CD4-positive, alpha-beta T cell treated with Interleukin-6 at 100 ng/mL for 8 hours (primary cell): ENCODE data around the gene SRP9.

Source experiments
- DNase-seq: peaks from one replicate; pipeline ENCODE4 v3.0.0-alpha.2; 2020; ENCODE audit warnings: mixed read lengths, low spot score

SRP9 gene, protein sequence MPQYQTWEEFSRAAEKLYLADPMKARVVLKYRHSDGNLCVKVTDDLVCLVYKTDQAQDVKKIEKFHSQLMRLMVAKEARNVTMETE

DNA sequence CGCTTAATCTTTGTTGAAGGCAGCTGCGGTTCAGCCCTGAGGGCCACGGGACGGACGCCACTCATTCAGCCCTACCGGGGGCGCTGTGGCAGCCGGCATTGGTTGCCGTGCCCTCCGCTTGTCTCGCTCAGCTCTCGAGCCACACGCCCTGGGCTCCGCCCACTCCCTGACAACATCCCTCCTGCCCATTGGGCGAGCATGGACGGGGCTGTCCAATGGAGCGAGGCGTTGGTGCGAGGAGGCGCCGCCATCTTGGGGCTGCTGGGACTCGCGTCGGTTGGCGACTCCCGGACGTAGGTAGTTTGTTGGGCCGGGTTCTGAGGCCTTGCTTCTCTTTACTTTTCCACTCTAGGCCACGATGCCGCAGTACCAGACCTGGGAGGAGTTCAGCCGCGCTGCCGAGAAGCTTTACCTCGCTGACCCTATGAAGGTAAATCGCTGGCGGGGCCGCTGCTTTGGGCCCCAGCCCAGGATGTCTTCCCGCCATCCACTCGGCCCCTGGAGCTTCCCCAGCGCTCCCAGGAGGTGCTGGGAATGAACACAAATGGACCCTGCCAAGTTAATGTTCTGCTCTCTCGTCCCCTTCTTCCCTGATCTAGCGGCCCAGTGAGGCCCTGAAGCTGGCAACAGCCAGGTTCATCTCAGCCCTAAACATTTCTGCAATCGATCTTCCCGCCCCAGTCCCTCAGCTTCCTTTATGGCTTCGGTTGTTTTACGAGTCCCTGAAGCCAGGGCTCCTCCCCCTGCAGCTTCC lies at the start of gene SRP9:
Gene SRP9, plus strand, starts transcription at position 244 of the 754 bp plus-strand sequence. Its CDS starts 115 bp downstream, at position 359.
- peak; percentile 99 for DNase-seq

DNA sequence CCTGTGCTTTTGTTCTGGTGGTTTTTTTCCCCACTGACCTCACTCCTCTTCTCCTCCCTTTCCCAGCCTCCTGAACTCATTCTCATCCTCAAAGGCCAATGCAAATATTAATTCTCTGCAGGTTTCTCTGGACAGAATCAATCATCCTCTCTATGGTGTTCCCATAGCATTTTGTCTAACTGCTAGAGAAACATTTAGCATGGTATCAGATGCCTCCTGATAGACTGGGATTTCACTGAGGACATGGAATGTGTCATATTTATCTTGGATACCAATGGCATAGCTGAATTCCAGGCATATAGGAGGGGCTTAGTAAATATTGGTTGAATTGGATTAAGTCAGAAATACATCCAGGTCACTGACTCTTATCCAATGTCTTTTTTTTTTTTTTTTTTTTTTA lies 46.1 kb upstream of the SRP9 start:
- no peak for DNase-seq

DNA sequence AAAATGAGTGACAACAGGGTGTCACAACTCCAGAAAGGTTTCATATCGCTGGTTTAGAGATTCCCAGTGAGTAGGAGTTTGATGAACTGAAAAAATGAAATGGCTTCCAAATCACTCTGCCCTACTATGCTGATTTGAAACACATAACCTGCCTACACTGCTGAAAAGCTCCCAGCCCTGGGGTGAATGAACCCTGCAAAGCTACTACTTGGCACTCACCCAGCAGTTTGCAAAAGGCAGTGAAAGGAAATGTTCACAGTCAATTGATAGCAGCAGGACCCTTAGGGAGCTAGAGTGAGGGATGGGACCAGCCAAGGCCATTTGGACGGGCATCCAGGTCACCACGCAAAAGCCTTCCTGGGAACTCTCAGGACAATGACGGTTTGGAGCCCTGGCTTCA lies 44.4 kb upstream of the SRP9 start:
- no peak for DNase-seq

DNA sequence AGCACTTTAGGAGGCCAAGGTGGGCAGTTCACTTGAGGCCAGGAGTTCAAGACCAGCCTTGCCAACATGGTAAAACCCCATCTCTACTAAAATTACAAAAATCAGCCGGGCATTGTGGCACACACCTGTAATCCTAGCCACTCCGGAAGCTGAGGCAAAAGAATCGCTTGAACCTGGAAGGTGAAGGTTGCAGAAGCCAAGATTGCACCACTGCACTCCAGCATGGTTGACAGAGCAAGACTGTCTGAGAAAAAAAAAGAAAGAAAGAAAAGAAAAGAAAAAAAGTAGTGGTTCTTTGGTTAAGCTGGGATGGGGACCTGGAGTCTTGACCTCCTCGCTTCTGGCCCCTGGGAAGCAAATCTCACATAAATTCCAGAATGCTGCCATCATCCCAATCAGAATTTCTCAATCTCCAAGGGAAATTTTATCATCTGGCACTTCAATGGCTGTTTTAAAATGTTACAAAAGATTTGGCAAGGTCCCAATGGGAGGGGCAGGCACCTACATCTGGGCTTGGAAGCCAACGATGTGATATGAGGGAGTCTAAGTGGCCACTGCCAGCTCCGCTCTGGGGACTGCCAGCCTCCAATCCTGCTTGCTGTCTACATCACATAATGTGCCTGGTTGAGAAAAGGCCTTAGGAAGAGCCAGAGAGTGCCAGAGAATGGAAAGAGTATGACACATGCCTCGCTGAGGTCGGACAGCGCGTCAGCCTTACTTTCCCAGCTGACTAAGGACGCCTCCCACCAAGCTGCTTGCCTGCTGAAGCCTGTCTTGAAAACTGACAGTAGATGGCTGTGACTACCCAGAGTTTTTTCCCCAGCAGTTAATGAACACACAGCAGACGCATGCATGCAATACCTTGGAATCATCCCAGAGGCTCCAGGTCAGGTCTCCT lies 42.1 kb upstream of the SRP9 start:
- DNase-seq = no peak

DNA sequence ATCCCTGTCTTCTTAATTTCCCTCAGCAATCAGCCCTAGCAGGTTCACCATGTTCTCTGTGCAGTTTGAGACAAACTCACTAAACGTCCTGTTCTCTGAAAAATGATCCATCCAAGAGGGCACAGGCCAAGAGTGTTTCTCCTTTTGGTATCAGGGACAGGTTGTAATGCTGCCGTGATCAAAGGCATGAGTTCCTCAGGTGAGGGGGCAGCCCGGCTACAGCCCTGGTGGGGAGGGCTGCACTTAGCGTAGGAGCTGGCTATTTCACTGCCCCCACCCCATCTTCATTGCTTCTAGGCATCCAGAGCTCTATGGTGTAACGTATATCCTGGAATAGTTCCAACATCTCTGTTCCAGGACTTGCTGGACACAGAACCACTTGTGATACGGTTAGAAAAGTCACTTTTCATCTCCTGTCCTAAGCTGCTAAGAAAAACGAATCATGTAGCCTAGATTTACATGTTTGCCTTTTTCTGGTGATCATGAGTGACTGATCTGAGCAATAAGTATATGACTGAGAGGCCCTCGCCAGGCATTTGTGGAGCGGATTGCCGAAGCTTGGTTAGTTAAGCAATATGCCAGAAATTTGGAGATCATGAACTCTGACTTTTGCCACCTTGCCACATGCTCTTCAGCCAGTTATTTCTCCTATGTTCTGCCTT lies 41.1 kb upstream of the SRP9 start:
- no peak for DNase-seq

DNA sequence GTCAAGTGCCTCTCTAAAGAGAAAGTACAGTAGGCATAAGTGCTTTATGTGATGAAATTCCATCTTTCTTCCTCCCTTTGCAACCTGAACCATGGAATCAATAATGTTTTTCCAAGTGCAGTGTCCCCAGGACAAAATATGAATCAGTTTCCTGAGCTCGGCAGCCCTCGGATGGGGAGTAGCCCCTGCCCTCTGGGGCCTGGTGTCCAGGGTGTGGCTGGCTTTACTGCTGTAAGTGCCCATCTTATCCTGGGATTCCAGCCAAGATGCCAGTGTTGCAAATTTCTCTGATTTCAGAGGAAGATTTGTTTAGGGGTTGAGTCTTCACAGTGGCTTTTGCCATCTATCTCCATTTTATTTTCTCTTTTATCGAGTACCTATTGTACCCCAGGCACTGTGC lies 40.5 kb upstream of the SRP9 start:
- no peak for DNase-seq

DNA sequence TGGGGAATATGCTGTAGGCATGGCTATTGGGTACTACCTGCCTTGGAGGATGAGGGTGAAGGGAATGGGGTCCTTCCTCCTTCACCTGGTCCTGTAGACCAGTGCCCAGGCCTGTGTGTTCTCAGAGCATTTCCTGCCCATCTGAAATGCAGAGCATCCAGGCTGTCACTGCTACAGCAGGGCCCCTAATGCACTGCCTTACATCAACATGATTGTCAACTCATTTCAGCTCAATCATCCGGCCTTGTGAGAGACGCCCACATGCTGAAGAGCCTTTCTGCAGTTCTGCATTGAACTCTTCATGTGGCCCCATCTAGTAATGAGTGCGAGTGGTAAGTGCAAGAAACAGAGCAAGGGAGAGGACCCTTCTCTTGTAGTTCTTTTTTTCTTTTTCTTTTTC lies 39.8 kb upstream of the SRP9 start:
- no peak for DNase-seq

DNA sequence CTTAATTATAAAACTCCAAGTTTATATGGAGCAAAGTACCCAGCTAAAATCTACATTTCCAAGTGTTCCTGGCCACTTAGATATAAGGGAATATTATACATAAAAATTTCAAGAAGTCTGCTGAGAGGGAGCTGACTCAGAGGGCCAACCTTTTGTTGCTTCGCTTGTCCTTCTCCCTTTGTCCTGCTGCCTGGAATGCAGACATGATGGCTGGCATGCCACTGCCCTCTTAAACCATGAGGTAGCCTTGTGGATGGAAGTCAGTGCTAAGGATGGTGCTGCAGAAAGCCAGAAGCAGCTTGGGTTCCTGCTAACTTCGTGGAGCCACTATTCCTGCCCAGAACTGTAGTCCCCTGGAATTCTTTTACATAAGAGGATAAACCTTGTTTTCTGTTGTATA lies 38.9 kb upstream of the SRP9 start:
- no peak for DNase-seq

DNA sequence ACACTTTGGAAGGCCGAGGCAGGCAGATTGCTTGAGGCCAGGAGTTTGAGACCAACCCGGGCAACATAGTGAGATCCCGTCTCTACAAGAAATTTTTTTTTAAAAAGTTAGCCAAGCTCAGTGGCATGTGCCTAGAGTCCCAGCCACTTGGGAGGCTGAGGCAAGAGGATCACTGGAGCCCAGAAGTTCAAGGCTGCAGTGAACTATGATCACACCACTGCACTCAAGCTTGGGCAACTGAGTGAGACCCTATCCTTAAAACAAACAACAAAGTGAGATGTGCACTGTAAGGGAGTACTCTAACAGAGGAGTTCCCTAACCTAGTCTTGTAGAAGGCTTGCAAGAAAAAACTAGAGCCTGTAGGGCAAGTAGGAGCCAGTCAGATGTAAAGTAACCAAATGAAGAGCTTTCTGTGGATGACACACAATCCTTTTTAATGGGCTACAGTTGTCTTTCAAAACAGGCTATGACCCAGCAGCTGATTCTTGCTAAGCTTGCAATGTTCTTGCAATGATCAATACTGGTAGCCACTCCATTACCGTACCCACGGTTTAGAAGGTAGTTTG lies 38.0 kb upstream of the SRP9 start:
- DNase-seq = no peak

DNA sequence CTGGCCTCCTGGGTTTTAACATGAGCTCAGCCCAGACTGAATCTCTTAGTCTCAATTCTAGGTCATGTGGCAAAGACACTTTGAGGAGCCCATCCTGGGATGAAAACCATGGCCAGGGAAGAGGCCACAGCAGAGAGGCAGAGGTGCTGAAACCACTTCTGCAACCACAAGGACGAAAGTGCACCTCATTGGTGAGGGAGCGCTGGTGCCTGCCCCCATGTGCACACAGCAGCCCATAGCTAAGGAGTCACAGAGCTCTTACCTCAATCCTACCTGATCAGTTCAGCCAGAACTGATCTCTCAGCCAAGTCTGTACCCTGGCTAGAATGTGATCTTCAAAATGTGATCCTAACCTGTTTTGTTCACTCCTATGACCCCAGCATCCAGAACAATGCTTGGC lies 32.9 kb upstream of the SRP9 start:
- DNase-seq = no peak

DNA sequence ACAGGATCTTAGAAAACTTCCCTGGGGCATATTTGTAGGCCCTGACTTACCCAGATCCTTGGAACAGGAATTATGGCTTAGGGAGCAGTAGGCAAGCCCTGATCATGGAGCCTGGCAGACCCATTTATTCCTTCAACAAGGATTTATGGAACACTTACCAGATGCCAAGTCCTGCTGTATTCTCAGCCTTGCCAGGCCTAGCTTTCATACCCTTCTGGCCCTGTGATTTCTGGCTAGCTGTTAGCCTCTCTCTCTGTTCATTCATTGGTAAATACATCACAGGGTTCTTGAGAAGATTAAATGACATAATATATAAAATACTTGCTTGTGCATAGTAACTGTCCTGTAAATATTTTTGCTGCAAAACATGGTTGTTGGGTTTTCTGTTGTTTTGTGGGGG lies 32.4 kb upstream of the SRP9 start:
- DNase-seq = no peak

DNA sequence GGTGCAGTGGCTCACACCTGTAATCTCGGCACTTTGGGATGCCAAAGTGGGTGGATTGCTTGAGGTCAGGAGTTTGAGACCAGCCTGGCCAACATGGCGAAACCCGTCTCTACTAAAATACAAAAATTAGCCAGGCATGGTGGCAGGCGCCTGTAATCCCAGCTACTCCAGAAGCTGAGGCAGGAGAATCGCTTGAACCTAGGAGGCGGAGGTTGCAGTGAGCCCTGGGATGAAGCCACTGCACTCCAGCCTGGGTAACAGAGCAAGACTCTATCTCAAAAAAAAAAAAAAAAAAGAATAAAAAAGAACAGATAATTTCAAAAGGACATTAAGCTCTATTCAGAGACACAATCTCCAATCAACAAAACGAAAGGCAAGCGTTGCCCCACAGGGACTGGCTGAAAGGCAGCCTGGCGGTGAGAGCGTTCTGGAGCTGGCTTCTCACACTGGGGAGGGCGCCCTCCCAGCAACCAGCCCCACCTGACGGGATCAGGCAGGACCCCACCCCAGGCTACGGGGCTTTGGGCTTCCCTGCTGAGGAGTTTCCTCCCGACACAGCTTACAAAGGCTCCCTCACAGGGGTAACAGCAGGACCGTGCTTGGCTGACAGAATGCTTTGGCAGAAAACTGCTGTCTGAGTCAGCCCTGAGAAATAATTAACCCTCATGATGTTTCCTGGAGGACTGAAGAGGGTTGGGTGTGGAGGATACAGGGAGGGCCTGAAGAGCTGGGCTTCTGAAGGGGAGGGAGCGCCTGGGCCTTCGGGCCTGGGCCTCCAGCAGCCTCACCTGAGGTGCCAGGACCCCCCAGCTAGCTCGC lies 31.1 kb upstream of the SRP9 start:
- no peak for DNase-seq

DNA sequence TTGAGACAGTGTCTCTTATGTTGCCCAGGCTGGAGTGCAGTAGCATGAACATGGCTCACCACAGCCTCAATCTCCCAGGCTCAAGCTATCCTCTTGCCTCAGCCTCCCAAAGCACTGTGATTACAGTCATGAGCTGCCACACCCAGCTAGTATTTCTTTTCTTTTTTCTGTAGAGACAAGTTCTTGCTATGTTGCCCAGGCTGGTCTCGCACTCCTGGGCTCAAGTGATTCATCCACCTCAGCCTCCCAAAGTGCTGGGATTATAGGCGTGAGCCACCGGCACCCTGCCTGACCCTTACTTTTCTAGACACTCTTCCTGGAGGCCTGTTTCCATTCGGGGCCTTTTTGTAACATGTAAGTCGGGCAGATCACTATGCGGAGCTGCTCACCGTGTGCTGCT lies 30.1 kb upstream of the SRP9 start:
- DNase-seq = no peak

DNA sequence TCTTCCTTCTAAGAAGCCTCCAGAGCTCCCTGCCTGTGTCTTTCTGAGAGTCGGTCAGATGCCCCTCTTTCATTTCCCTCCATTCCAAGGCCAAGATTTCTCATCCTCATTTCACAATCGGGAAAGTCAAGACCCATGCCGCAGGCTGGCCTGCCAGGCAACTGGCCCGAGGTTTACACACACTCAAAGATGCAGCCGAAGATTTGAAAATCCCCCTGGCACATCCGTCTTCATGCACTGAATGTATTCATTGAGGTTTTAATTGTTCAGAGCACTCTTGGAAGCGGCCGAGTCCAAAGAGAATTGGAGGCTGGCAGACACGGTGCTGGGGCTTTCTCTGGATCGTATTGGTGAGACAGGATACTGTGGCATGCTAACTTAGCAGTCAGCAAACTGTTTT lies 29.1 kb upstream of the SRP9 start:
- no peak for DNase-seq

DNA sequence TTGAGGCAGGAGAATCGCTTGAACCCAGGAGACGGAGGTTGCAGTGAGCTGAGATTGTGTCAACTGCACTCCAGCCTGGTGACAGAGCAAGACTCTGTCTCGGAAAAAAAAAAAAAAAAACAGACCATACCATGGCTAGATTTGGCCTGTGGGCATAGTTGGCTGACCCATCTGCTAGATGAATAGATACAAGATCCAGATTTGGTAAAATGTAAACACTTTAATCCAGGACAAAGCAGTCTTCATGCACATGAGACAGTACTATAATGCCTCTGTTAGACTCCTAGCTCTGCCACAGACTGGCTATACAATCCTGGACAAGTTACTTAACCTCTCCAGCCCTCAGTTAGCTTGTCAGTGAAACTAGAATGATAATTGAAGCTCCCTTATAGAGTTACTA lies 27.9 kb upstream of the SRP9 start:
- no peak for DNase-seq

DNA sequence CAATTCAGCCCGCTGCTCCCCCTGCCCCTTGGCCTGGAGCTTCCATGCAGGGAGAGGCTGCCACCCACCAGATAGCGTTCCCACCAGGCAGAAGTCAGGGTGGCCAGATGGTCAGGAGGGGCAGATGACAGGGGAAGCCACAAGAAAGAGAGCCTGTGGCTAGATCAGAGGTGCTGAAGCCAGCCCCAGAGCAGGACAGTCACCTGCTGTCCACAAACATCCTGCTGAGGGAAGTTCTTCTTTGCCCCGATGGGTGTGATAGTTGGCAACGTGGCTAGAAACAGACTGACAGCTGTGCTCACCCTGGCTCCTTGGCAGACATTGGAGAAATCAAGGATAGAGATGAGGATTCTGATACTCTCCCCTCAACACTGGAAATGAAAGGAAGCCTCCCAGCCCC lies 27.2 kb upstream of the SRP9 start:
- DNase-seq = no peak

DNA sequence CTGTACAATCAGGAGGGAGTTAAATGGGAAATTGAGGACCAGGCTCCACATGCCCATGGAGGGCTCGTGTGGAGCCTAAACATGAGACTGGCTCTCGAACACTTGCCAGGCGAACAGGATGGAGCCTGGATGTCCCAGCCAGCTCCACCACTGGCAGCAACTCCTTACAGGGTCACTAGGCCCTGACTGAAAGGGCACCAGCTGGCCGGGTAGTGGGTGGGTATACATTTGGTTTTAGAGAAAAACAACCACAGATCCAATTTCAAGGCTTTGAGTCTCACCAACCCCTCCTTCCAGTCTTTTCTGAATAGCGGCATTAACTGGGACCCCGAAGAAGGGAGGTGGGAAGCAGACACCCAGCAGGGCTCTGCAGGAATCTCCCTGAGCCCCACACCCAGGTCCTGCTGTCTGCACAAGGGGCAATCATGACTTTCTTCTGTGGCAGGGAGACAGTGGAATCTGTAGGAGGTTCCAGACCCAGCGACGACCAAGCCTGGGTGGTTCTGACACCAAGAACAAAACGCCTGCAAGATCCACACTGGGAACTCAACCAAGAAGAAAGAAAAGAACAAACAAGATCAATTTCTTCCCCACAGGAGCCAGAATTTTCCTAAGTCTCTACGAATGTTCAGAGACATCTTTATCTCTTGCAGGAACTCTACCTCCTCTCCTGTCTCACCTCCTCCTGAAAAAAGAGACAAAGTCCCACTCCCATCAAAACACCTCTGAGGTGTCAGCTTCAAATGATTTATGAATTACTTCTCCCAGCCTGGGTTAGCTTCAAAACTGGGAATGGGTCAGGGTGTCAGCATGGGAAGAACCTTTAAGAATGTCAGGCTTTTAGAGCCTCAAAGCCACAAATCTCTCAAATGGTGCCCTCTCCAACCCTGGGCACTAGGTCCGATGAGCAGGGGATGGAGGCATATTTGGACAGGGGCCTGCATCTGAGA lies 26.5 kb upstream of the SRP9 start:
- no peak for DNase-seq

DNA sequence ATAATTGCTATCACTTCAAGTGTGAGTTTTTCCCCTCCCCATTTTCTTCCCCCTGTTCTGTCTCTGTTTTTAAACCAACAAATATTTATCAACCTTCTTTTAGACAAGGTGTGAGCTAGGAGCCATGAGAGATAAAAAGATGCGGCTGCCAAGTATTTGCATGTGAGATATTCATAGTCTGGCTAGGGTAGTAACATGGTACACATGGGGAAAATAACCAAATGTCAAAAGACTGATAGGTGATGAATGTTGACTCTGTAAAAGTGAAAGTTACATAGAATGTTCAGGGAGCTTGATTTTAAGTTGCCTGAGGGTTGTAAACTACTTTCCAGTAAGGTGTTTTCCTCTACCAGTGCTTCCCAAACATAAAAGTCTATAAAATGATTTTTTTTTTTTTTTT lies 25.4 kb upstream of the SRP9 start:
- no peak for DNase-seq

DNA sequence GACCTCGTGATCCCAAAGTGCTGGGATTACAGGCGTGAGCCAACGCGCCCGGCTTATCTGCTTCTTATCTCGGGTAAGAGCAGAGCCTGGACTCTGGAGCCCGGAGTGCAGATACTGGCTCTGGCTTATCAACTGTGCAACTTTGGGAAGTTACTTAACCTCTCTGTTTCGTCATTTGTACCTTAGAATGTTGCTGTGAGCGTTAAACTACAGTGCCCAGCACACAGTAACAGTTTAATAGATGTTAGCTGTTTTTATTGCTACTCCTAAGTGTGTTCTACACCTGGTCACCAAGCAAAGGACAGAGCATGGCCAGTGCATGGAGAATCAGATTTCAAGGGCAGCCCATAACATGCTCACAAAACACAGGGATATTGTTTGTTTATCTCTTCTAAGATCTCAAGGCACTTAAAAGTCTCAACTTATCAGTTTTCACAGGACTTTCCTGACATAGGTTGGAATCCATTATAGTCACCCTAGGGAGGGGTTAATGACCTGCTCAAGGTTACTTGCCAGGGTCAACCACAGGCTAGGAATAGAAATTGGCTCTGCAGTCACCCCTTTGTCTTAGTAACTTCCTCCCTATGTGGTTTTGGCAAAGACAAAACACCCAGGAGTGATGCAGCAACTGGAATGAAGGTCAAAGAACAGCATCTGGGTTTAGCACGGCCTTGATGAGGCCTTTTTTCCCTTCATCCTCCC lies 22.5 kb upstream of the SRP9 start:
- DNase-seq = no peak
